GM18511 (cell line): ENCODE data around the gene C5orf47.
A peak's percentile ranks its signal among the peaks of the same experiment; 100 is the strongest.

Source experiments
- ATAC-seq: cut with Tn5 transposase; IDR thresholded peaks from one replicate; pipeline ENCODE4 v1.9.1; 2021; ENCODE audit warnings: mild to moderate bottlenecking, moderate library complexity; ENCODE audit not compliant: unreplicated experiment

C5orf47 gene

DNA sequence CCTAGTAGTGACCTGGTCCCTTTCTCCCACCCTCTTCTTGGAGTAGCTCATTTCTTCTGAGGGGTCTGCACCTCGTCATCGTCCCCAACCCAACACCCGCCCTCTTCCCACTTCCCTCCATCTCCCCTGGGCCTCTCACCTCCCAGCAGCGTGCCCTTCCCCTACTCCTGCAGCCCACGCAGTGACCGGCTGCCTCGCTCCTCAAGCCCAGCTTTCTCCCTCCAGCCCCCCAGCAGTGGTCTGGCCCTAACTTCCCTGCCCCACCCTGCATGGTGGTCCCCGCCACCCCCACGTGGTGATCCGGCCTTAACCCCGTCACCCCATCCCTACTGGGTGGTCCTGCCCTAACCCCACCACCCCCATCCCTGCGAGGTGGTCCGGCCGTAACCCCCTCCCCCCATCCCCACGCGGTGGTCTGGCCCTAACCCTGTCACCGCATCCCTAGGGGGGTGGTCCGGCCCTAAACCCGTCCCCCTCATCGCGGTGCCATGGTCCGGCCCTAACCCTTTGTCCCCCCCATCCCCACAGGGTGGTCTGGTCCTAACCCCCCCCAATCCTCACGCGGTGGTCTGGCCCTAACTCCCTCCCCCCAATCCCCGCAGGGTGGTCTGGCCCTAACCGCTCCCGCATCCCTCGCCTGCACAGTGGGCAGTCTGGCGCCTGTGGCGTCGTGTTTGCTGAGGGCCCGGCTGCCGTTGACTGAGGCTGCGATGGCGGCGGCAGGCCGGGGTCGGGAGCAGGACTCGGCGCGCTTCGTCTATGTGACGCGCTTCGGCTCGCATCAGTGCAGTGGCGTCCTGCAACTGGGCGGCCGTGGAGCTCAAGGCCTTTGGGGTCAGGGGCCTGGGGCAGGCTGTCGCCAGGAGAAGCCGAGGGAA, at the start of gene C5orf47:
C5orf47 (plus strand) TSS at position 617 of the 878 bp plus-strand sequence; CDS start at position 711, 94 bp downstream.
- no peak for ATAC-seq

GRCh38 chr5:173940269-173940668, 48.7 kb upstream of the C5orf47 start:
- ATAC-seq, result no peak

DNA sequence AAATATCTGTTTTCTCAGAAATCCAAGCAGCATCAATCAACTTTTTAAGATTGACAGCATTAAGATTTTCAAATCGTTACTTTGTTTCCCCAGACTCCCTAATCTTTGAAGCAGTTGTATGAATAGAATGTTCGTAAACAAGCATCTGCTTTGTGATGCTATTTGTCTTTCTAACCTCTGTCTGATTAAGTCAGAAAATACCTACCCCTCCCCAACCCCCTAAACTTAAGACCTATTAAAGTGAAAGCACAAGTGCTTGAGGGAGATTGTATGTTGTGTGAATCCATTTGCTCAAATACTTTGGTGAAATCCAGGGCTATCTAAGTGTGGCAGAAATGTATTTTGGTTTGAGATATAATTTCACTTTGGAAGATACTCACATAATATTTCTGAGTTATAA, 47.9 kb upstream of the C5orf47 start:
- no peak for ATAC-seq

GRCh38 chr5:173941758-173942401, 47.1 kb upstream of the C5orf47 start:
- no peak for ATAC-seq

DNA sequence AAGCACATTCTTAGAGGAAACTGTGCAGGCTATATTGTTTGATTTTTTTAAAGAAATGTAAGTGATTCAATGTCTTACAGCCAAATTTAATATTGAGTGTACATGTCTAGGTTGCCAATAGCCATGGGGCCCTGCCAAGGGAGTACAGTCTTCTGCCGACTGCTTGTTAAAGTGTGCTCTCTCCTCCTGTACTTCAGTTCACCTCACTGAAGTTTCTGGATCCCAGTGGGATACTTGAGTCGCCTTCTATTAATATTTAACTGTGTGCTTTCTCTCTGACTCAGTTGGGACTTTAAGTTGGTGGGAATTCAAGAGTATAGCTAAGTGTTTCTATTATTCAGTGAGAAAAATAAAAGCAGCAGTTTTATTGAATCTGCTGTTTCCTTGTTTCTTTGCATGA, 44.5 kb upstream of the C5orf47 start:
- ATAC-seq, result no peak

GRCh38 chr5:173945160-173945559, 43.8 kb upstream of the C5orf47 start:
- ATAC-seq, result no peak

DNA sequence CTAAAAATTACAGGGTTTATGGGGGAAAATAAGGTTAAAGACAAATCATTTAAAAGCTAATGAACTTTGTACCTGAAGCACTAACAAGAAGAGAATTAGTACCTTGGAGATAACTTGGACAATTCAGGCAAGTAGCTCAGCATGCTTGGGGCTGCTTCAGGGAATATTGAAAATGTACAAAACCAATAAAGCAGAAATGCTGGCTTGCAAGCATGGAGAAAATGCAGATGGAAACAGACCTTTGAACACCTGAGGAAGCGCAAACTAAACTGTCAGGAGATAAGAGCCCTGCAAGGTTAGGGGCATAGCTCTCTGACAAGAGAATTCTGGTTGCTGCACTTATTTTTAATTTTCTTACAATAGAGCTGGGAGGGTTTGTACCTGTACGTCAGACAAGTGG, 42.6 kb upstream of the C5orf47 start:
- ATAC-seq, result no peak

DNA sequence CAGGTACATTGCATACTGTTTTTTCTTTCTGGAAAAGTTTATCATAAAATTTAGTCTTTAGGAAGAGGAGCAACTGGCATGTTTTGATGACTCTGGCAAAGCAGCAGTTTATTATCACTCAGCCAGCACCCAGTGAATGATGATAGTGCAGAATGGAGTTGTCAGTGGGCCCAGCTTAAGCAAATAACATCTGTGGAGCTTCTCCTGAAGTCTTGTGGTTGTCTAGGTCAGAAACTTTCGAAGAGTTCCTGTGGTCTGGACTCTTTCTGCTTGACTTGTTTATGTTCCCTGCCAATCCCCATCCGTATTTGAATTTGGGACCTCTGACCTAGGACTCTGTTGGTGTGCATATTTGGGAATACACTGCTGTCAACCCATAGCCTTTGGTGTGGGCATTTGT, 38.1 kb upstream of the C5orf47 start:
- no peak for ATAC-seq

DNA sequence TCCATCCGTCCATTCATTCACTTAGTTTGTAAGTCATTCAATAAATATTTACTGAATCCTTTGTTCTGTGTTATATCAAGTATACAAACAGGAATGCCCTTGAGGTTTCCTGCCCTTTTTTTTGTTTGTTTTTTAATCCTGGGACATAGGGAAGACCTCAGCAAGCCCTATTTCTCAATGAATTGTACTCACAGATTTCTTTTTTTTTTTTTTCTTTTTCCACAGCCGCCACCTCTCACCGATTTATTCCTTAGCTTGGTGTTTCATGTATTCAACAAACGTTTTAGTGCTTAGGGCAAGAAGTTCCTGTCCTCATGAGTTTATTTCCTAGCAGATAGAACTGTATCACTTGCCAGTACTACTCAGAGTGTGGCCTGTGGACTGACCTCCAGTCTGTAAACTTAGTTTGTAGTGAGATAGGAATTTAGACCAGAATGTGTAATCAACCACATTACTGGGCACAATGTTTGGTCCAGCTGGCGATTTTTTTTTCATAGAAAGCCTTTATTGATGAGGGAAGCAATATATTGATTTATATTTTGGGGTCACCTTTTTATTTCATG, 35.4 kb upstream of the C5orf47 start:
- ATAC-seq, result no peak

GRCh38 chr5:173954671-173955521, 34.1 kb upstream of the C5orf47 start:
- peak; percentile 62 for ATAC-seq

- no peak for ATAC-seq
Observed at GRCh38 chr5:173960986-173961385, 28.0 kb upstream of the C5orf47 start.

DNA sequence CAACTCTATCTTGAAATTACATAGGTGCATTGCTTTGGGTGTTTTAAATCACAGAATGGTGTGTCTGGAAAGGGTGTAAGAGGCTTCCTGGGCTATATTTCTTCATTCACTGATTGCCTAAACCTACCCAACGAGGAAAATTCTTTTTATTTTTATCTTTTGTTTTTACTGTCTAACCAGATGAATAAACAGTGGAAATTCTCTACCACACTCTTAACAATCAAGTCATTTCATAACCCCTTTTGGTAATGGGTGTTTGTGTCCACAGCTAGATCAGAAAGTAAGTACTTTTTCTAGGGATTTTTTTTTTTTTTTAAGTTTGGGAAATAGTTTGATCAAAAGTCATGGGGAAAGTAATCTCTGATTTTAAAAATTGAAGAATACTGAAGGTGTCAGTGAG, 27.6 kb upstream of the C5orf47 start:
- ATAC-seq, result no peak

DNA sequence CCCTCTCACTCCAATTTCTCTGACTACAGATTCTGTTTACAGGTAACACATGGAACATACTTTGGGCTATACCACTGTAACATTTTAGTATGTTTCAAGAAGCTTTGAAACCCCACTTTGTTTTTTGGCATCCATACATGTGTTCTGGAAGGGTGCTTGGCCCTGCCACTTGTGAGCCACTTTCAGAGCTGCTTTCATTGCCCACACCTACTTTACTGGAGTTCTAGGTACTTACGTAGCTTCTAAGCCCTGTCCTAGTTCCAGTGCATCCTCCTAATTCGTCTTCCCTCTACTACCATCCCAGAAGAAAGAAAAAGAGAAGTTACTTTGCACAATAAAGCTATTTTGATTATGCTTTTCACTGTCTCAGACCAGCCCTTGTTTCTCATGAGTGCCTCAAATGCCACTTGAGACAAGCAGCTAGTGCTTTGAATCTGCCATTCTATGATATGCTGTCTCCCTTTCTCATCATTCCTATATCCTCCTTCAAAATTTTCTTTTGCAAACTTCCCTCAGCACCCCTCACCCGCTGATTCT, 26.5 kb upstream of the C5orf47 start:
- ATAC-seq, result no peak

- ATAC-seq, result no peak
Observed at GRCh38 chr5:173963182-173963838, 25.7 kb upstream of the C5orf47 start.

GRCh38 chr5:173963867-173964441, 25.0 kb upstream of the C5orf47 start:
- ATAC-seq, result no peak

- no peak for ATAC-seq
Observed at GRCh38 chr5:173964506-173964905, 24.5 kb upstream of the C5orf47 start.

DNA sequence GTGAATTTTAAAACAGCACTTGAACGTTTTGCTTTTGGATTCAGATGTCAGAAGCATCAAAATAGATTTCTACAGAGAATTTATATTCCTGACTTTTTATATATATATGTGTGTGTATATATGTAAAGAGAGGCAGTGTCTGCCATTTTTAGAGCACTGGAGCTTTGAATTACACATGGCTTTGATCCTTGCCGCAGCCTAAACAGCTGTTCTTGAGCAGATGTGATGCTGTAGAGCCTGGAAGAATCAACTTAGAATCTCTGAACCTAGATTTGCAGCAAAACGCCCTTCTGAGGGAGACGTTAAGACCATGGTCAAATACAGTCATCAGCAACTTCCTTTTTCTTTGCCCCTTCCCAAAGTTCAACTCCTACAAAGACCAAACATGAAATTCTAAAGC, 21.7 kb upstream of the C5orf47 start:
- no peak for ATAC-seq

- no peak for ATAC-seq
Observed at GRCh38 chr5:173968154-173968797, 20.7 kb upstream of the C5orf47 start.
